HepG2 (cell line): ENCODE data around the gene TFAP2B. TPM values are rescaled to one million over a fixed set of nuclear protein-coding genes. Genes with fewer than 3 reads are reported as not detected.

Source experiments
- ATAC-seq: fragments of 200-7000 bp; cut with Tn5 transposase; 3 replicates; pipeline ENCODE4 v1.9.1; 2020; ENCODE audit warnings: mild to moderate bottlenecking, moderate library complexity
- BruUV-seq: library from RNA; stranded (reverse); fragments of 400-500 nt; replicated peaks from 2 replicates; lab custom pipeline; 2021; lab: Mats Ljungman, UMichigan
- CTCF ChIA-PET: fragments of 300-600 bp; formaldehyde crosslinking; extraction: SDS; loops from one replicate; lab custom pipeline; 2021; ENCODE audit warnings: low total read pairs, inconsistent platforms, low intra/inter-chr PET ratio; lab: Yijun Ruan, JAX
- POLR2A ChIA-PET: fragments of 350-600 bp; sonication (Branson Sonifier 250); formaldehyde crosslinking; loops from one replicate; lab custom pipeline; 2020; ENCODE audit warnings: antibody characterized with exemption, inconsistent platforms; lab: Yijun Ruan, JAX
- DNase-seq: peaks from one replicate; pipeline ENCODE4 v3.0.0-alpha.2; 2015; ENCODE audit warnings: low spot score
- FAIRE-seq: peaks from 3 replicates; lab custom pipeline; 2011; peaks lifted over from hg19 to GRCh38; lab: Jason Lieb, UNC
- H2AFZ ChIP-seq: one replicate; pipeline ENCODE4 v1.6.1; 2011; ENCODE audit warnings: low read length, inconsistent platforms
- H3K27ac ChIP-seq: fragments of 300-600 bp; 3 replicates; pipeline ENCODE4 v1.8.0; 2011; ENCODE audit warnings: mixed run types, mild to moderate bottlenecking, mixed read lengths, low read length, inconsistent platforms; ENCODE audit not compliant: insufficient read depth; ENCODE audit errors: extremely low read length
- H3K27me3 ChIP-seq, 2 experiments: fragments of 200-600 bp in 1 of 2; 2 replicates in 1 of 2; 3 replicates in 1 of 2; pipeline versions ENCODE4 v1.6.0 to v1.8.0; 2011; ENCODE audit warnings: low read length in 2 of 2, mild to moderate bottlenecking in 2 of 2, moderate library complexity in 2 of 2, inconsistent platforms in 1 of 2; ENCODE audit not compliant: insufficient read depth in 2 of 2, control insufficient read depth in 1 of 2
- H3K36me3 ChIP-seq, 2 experiments: fragments of 200-600 bp in 1 of 2; replicated peaks in 1 of 2; 2 replicates in 1 of 2; 3 replicates in 1 of 2; pipeline versions ENCODE4 v1.5.1 to v1.8.0; 2011; ENCODE audit warnings: low read length in 2 of 2, inconsistent platforms in 1 of 2; ENCODE audit not compliant: insufficient read depth in 2 of 2, control insufficient read depth in 1 of 2
- H3K4me1 ChIP-seq: 2 replicates; pipeline ENCODE4 v1.5.1; 2012; ENCODE audit warnings: low read length, inconsistent platforms; ENCODE audit not compliant: insufficient read depth
- H3K4me2 ChIP-seq: 2 replicates; pipeline ENCODE4 v1.6.0; 2011; ENCODE audit warnings: low read depth, low read length, inconsistent platforms
- H3K4me3 ChIP-seq, 3 experiments: fragments of 200-600 bp in 1 of 3; sonication (generic), shearing (Covaris generic) in 1 of 3; replicated peaks in 1 of 3; 2 replicates each; pipeline ENCODE4 v1.5.1; 2011 to 2016; ENCODE audit warnings: low read length in 3 of 3, inconsistent platforms in 2 of 3, low read depth in 2 of 3, mild to moderate bottlenecking in 2 of 3, control low read depth in 1 of 3, mixed read lengths in 1 of 3; ENCODE audit not compliant: insufficient read depth in 1 of 3
- H3K79me2 ChIP-seq: one replicate; pipeline ENCODE4 v1.6.1; 2011; ENCODE audit warnings: low read length, inconsistent platforms; ENCODE audit not compliant: insufficient read depth
- H3K9ac ChIP-seq: 2 replicates; pipeline ENCODE4 v1.6.0; 2011; ENCODE audit warnings: mild to moderate bottlenecking, low read depth, low read length, inconsistent platforms; ENCODE audit not compliant: insufficient read depth
- H3K9me3 ChIP-seq: 2 replicates; pipeline ENCODE4 v1.5.1; 2012; ENCODE audit warnings: mild to moderate bottlenecking, low read length
- H4K20me1 ChIP-seq: 2 replicates; pipeline ENCODE4 v1.6.0; 2011; ENCODE audit warnings: inconsistent platforms, mild to moderate bottlenecking, low read length, moderate library complexity; ENCODE audit not compliant: insufficient read depth
- GABPB1 ChIP-seq: IDR thresholded peaks from 2 replicates; pipeline ENCODE4 v1.6.1; 2016; ENCODE audit warnings: mild to moderate bottlenecking, missing genetic modification reagents, moderate library complexity, missing compliant biosample characterization
- HMG20B ChIP-seq: conservative IDR thresholded peaks from 2 replicates; pipeline ENCODE4 v1.6.1; 2016; ENCODE audit warnings: missing genetic modification reagents, missing compliant biosample characterization
- KDM1A ChIP-seq: IDR thresholded peaks from 2 replicates; pipeline ENCODE4 v1.6.1; 2016; ENCODE audit warnings: missing compliant biosample characterization
- NR2F1 ChIP-seq, 2 experiments: fragments of 450-650 bp in 1 of 2; formaldehyde crosslinking in 1 of 2; IDR thresholded peaks; 2 replicates each; pipeline versions ENCODE4 v1.5.0 to v1.6.1; 2016 to 2020; ENCODE audit warnings: mild to moderate bottlenecking in 1 of 2, missing compliant biosample characterization in 1 of 2, missing genetic modification reagents in 1 of 2, moderate library complexity in 1 of 2
- NR2F2 ChIP-seq: IDR thresholded peaks from 2 replicates; pipeline ENCODE4 v1.6.1; 2012; ENCODE audit warnings: low read depth, inconsistent platforms, borderline replicate concordance
- PHF20 ChIP-seq: sonication (generic); formaldehyde crosslinking; IDR thresholded peaks from 2 replicates; pipeline ENCODE4 v1.5.0; 2020; ENCODE audit warnings: mild to moderate bottlenecking, missing genetic modification reagents
- RARA ChIP-seq: IDR thresholded peaks from 2 replicates; pipeline ENCODE4 v1.6.1; 2016; ENCODE audit warnings: missing genetic modification reagents, missing compliant biosample characterization
- SP2 ChIP-seq: sonication (generic); formaldehyde crosslinking; IDR thresholded peaks from 2 replicates; pipeline ENCODE4 v1.5.1; 2020; ENCODE audit warnings: mild to moderate bottlenecking, missing genetic modification reagents
- ZNF101 ChIP-seq: sonication (generic); formaldehyde crosslinking; IDR thresholded peaks from 2 replicates; pipeline ENCODE4 v1.4.0; 2020; ENCODE audit warnings: mild to moderate bottlenecking, low read depth, missing genetic modification reagents, borderline replicate concordance
- ZNF30 ChIP-seq: sonication (generic); formaldehyde crosslinking; IDR thresholded peaks from 2 replicates; pipeline ENCODE4 v1.5.0; 2020; ENCODE audit warnings: mild to moderate bottlenecking, missing genetic modification reagents
- ZNF354B ChIP-seq: sonication (generic); formaldehyde crosslinking; IDR thresholded peaks from 2 replicates; pipeline ENCODE4 v1.8.0; 2022; ENCODE audit warnings: mild to moderate bottlenecking, missing genetic modification reagents
- ZNF724P ChIP-seq: sonication (generic); formaldehyde crosslinking; IDR thresholded peaks from 2 replicates; pipeline ENCODE4 v1.8.0; 2022; ENCODE audit warnings: missing genetic modification reagents, borderline replicate concordance
- ZNF850 ChIP-seq: sonication (generic); formaldehyde crosslinking; conservative IDR thresholded peaks from 2 replicates; pipeline ENCODE4 v1.9.0; 2021; ENCODE audit warnings: mild to moderate bottlenecking, missing genetic modification reagents
- whole genome bisulfite sequencing: methylation state at CpG from one replicate; pipeline ENCODE4 v1.1.6; 2017; ENCODE audit warnings: low lambda C conversion rate; 5-methylcytosine and 5-hydroxymethylcytosine counted together
- in situ Hi-C: cut with HindIII; loops from 2 replicates; pipeline ENCODE4 v1.10.0; 2017; ENCODE audit warnings: low pct_unique_long_range_greater_than_20kb; ENCODE audit not compliant: extremely low pct_ligation_motif_present
- intact Hi-C: fragments of 100-400 bp; cut with micrococcal nuclease; formaldehyde crosslinking; loops from one replicate; pipeline ENCODE4 v1.10.0; 2022; ENCODE audit not compliant: unreplicated experiment
- polyA plus RNA-seq, 8 experiments: library from polyadenylated mRNA; depleted of rRNA in 3 of 8; stranded (reverse) in 7 of 8; unstranded in 1 of 8; fragments of >200 nt; fragmentation: Illumina TruSeq in 4 of 8; extraction: Trizol in 4 of 8; gene quantifications; 2 replicates each; pipeline versions ENCODE4 v1.2.1 to v1.2.3, GENCODE V29; 2011 to 2016; ENCODE audit warnings: low read depth in 4 of 8, missing spikeins in 1 of 8, mixed read lengths in 1 of 8; ENCODE audit not compliant: insufficient read depth in 1 of 8
- total RNA-seq, 5 experiments: library from RNA; depleted of rRNA; stranded (reverse); fragments of >200 nt; fragmentation: Illumina TruSeq; extraction: Trizol; gene quantifications; 2 replicates each; pipeline ENCODE4 v1.2.3, GENCODE V29; 2016; ENCODE audit warnings: low read depth in 1 of 5
- TF ChIP-seq, protein P1 (sequence below): sonication (generic); formaldehyde crosslinking; IDR thresholded peaks from 2 replicates; pipeline ENCODE4 v1.5.0; 2020; ENCODE audit warnings: mild to moderate bottlenecking, missing genetic modification reagents
- TF ChIP-seq, protein P2 (sequence below): sonication (generic); formaldehyde crosslinking; IDR thresholded peaks from 2 replicates; pipeline ENCODE4 v1.9.0; 2021; ENCODE audit warnings: missing genetic modification reagents, borderline replicate concordance
- TF ChIP-seq, protein P3 (sequence below): sonication (generic); formaldehyde crosslinking; IDR thresholded peaks from 2 replicates; pipeline ENCODE4 v1.8.1; 2023; ENCODE audit warnings: mild to moderate bottlenecking, missing genetic modification reagents, borderline replicate concordance

TFAP2B gene
- total and polyA plus RNA-seq, 2 of the 13 experiments (the other 11 are each of a cell fraction or from before 2014, with no cell fraction given) = not detected

DNA sequence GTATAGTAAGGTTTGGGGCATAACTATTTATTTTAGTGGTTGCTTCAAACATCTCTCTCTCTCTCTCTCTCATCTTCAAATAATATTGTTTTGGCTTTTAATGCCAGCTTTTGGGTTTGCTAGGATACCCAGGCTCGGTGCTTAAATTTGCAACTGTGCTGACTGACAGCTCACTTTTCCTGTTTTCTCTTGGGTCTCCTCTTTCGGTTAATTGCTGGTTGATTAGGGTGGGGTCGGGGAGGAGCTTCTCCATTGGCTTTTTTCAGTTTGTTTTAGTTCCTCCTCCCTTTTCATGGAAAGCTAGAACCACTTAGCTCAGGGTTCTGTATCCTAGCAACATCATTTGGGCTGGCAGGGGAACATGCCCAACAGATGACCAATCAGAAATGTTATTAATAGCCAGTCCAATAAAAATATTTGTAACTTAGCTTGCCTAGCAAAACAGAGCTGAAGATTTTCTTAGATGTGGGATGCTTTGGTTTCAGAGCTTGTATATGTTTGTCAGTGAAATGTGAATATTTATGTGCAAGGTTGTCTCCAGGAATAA is 11.3 kb downstream of the TFAP2B start:
- WGBS = 2% methylated on average over 3 of the region's 3 CpGs
- H3K9me3 ChIP-seq = no peaks in the 10 kb centered on the region
- ATAC-seq (no peak), FAIRE-seq (no peak), DNase-seq (no peak)
- POLR2A ChIA-PET = no interaction called here
- H3K27me3 ChIP-seq = peaks cover 0 to 10% of the 10 kb centered on the region in 2 experiments; a peak in 1 of 5 replicates
- H3K9ac ChIP-seq = no peak overlapping the region
- H4K20me1 ChIP-seq = no peaks in the 10 kb centered on the region
- no peak overlapping the region for H3K4me3 ChIP-seq
- H3K4me1 ChIP-seq = no peaks in the 10 kb centered on the region
- TF ChIP-seq NR2F1 (CRISPR knock-in tag; IDR thresholded peaks at IDR 0.05) = no peak
- no peak for TF ChIP-seq ZNF850 (CRISPR knock-in tag)
- TF ChIP-seq, protein P1, sequence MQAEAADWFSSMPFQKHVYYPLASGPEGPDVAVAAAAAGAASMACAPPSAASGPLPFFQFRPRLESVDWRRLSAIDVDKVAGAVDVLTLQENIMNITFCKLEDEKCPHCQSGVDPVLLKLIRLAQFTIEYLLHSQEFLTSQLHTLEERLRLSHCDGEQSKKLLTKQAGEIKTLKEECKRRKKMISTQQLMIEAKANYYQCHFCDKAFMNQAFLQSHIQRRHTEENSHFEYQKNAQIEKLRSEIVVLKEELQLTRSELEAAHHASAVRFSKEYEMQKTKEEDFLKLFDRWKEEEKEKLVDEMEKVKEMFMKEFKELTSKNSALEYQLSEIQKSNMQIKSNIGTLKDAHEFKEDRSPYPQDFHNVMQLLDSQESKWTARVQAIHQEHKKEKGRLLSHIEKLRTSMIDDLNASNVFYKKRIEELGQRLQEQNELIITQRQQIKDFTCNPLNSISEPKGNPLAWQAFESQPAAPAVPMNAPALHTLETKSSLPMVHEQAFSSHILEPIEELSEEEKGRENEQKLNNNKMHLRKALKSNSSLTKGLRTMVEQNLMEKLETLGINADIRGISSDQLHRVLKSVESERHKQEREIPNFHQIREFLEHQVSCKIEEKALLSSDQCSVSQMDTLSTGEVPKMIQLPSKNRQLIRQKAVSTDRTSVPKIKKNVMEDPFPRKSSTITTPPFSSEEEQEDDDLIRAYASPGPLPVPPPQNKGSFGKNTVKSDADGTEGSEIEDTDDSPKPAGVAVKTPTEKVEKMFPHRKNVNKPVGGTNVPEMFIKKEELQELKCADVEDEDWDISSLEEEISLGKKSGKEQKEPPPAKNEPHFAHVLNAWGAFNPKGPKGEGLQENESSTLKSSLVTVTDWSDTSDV = no peak
- TF ChIP-seq NR2F2 = no peak
- no peak for TF ChIP-seq ZNF101
- no peak for TF ChIP-seq PHF20 (CRISPR knock-in tag)
- TF ChIP-seq, protein P2, sequence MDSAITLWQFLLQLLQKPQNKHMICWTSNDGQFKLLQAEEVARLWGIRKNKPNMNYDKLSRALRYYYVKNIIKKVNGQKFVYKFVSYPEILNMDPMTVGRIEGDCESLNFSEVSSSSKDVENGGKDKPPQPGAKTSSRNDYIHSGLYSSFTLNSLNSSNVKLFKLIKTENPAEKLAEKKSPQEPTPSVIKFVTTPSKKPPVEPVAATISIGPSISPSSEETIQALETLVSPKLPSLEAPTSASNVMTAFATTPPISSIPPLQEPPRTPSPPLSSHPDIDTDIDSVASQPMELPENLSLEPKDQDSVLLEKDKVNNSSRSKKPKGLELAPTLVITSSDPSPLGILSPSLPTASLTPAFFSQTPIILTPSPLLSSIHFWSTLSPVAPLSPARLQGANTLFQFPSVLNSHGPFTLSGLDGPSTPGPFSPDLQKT = no peak
- TF ChIP-seq SP2 (CRISPR knock-in tag) = no peak
- no peak for TF ChIP-seq RARA (CRISPR knock-in tag)
- TF ChIP-seq GABPB1 (CRISPR knock-in tag) = no peak
- TF ChIP-seq, protein P3, sequence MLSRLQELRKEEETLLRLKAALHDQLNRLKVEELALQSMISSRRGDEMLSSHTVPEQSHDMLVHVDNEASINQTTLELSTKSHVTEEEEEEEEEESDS (CRISPR knock-in tag) = no peak
- no peak for TF ChIP-seq ZNF724P
- no peak for TF ChIP-seq ZNF354B (CRISPR knock-in tag)
- no peak for TF ChIP-seq HMG20B
- no peak for TF ChIP-seq ZNF30
- TF ChIP-seq KDM1A (CRISPR knock-in tag) = no peak
- in situ Hi-C loops = no loop called here
- H2AFZ ChIP-seq = no peak overlapping the region
- H3K36me3 ChIP-seq = no peaks in the 10 kb centered on the region
- no peak overlapping the region for H3K4me2 ChIP-seq
- CTCF ChIA-PET = no interaction called here
- H3K79me2 ChIP-seq = no peaks in the 10 kb centered on the region
- intact Hi-C loops = no loop called here
- no peak overlapping the region for H3K27ac ChIP-seq
- no TSS peak for BruUV-seq
